COLO829 (cell line): ENCODE data around the gene ASB10.

ENCODE experiments used
- DNase-seq: peaks from one replicate; pipeline ENCODE4 v3.0.0; 2012; ENCODE audit warnings: low spot score

Gene ASB10, protein sequence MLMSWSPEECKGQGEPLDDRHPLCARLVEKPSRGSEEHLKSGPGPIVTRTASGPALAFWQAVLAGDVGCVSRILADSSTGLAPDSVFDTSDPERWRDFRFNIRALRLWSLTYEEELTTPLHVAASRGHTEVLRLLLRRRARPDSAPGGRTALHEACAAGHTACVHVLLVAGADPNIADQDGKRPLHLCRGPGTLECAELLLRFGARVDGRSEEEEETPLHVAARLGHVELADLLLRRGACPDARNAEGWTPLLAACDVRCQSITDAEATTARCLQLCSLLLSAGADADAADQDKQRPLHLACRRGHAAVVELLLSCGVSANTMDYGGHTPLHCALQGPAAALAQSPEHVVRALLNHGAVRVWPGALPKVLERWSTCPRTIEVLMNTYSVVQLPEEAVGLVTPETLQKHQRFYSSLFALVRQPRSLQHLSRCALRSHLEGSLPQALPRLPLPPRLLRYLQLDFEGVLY

DNA sequence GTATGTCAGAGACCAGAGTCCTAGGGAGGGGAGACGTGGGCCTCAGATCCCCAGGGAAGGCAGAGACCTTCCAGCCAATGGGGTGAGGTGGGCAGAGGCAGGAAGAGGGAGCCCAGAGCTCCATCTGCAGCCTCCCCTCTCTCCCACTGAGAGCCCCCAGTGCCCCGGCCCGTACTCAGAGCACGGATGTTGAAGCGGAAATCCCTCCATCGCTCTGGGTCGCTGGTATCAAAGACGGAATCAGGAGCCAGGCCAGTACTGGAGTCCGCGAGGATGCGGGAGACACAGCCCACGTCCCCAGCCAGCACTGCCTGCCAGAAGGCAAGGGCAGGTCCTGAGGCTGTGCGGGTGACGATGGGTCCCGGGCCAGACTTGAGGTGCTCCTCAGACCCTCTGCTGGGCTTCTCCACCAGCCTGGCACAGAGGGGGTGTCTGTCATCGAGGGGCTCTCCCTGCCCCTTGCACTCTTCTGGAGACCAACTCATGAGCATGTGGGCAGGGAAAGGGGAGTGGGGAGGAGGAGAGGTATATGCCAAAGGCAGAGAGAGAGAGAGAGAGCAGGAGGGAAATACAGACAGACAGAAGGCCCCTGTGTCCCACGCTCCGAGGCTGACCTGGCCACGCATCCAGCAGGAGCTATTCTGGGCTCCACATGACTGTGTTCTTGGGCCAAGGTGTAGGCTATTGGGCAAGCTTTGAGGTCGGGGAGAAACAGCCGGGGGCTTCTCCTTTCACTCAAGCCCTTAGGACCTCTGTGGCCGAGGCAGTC lies at the start of gene ASB10:
Gene ASB10, minus strand, starts transcription at position 611 of the 769 bp plus-strand sequence. Its CDS starts 120 bp downstream, at position 491.
- DNase-seq: no peak

DNA sequence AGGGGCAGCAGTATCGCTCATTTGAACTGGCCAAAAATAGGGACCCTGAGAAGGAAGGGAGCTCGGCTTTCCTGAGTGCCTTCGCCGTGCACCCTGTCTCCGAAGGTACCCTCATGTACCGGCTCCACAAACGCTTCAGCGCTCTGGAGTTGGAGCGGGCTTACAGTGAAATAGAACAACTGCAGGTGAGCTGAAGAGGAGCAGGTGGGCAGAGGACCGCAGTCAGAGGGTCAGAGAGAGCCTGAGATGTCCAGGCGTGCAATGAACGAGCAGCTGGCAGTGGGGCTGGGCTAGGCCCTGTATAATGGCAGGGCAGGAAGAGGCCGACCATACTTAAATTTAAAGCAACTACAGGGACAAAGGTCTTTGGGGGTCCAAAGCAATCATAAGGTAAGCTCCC lies 49.4 kb upstream of the ASB10 start:
- DNase-seq: no peak

DNA sequence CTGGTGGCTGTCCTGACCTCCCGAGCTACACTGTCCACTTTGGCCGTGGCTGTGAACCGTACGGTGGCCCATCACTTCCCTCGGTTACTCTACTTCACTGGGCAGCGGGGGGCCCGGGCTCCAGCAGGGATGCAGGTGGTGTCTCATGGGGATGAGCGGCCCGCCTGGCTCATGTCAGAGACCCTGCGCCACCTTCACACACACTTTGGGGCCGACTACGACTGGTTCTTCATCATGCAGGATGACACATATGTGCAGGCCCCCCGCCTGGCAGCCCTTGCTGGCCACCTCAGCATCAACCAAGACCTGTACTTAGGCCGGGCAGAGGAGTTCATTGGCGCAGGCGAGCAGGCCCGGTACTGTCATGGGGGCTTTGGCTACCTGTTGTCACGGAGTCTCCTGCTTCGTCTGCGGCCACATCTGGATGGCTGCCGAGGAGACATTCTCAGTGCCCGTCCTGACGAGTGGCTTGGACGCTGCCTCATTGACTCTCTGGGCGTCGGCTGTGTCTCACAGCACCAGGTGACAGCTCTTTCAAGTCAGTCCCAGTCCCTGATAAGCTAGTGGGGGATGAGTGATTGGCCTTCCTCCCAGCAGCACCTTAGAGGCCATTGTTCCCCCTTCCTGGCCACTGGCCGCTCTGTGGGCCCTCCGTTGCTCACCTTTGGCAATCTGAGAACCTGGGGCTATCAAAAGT lies 48.2 kb upstream of the ASB10 start:
- DNase-seq: no peak

DNA sequence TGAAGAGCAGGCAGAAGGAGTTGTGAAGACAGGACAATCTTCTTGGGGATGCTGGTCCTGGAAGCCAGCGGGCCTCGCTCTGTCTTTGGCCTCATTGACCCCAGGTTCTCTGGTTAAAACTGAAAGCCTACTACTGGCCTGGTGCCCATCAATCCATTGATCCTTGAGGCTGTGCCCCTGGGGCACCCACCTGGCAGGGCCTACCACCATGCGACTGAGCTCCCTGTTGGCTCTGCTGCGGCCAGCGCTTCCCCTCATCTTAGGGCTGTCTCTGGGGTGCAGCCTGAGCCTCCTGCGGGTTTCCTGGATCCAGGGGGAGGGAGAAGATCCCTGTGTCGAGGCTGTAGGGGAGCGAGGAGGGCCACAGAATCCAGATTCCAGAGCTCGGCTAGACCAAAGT lies 46.8 kb upstream of the ASB10 start:
- no peak for DNase-seq

DNA sequence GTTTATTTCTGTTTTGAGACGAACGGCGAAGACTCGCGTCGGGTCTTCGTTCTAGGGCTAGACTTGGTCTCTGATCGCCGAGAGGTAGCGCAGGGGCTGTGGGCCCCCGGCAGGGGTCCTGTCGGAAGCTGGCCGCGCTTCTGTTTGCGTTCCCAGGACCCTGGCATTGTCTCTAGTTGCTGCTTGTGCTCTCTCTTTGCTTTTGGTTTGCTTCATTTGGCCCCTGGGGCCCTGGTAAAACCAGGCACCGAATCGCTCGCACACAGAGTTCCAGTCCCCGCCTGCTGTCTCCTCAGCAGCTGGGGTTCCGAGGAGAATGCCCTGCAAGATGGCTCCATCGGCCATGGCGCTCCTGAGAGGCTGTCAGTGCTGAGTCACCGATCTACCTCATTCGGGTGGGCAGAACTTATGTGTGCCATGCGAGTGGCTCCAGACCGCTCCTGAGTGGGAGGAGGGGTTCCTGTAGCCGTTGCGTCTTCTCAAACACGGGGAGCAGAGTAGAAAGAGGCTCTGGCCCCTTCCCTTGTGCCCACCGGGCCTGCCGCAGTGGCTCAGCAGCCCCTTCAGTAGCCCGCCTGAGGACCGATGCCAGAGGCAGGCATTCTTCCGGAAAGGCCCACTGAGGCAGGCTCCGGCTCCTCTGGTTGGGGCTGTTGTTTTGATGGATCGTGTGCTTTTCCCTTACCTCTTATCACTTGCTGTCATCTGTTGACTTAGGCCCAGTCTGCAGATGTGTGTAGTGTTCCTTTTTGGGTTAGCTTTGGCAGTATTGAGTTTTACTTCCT lies 46.1 kb upstream of the ASB10 start:
- peak; percentile 47 for DNase-seq

DNA sequence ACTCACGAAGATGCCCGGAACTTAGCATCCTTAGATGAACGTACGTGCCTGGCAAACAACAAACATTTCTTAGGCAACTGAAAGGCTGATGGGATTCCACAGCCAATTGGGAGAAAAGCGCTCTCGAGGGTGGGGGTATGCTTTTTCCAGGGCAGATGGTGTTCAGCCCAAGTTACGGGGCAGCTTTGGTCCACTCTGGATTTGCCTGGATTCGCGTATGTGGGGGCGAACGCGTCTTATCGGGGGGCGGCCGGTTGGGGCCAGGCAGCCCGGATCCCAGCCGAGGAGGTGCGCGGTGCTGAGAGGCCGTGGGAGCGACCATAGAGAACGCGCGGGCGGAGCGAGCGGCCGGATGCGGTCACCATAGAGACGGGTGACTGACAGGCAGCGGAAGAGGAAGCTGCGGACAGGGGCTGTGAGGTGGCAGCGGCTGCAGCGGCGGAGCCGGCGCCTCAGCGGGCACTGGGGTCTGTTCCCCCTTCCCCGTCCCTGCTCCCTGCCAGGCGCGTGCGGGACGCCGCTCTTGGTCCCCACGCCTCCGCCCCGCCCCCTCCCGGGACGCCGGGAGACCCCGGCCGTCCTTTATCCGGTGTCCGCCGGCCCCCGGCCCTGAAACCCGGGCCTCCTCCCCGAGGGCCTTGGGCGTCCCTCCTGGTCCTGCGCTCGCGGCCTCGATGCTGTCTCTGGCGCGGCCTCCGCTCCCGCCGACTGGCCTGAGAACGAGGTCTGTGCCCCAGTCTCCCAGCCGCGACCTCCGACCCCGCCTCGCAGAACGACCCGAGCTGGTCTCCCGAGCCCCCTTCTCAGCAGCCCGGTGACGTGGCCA lies 45.3 kb upstream of the ASB10 start, which contains the start of gene CHPF2:
Gene CHPF2, plus strand, starts transcription at position 393 of the 826 bp plus-strand sequence. CDS start 1,529 bp downstream, outside the sequence.
- DNase-seq: peak; percentile 78

DNA sequence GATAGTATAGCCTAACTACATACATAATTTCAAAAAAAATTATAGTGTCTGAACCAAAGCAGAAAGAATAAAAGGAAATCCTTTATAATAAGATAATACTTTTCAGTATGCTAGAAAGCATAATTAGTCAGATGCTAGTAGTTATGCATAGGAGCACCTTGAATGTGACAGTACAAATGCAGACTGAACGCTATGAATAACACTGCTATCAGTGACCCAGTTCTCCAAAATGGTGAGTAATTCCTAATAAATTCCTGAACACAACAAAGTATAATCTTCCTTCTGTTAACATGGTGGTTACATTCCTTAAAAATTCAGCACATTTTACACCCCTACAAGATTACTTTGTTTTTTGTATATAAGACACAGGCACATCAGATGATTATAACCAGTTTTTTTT lies 44.0 kb upstream of the ASB10 start:
- no peak for DNase-seq

DNA sequence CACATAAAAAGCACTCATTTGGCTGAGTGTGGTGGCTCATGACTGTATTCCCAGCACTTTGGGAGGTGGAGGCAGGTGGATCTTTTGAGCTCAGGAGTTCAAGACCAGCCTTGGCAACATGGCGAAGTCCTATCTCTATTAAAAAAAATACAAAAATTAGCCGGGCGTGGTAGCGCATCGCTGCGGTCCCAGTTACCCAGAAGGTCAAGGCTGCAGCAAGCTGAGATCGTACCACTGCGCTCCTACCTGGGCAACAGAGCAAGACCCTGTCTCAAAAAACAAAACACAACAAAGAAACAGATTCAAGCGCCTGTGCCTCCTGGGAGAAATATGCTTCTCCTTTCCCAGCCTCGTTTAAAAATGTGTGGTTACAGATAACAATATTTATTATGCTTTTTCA lies 42.2 kb upstream of the ASB10 start:
- no peak for DNase-seq

DNA sequence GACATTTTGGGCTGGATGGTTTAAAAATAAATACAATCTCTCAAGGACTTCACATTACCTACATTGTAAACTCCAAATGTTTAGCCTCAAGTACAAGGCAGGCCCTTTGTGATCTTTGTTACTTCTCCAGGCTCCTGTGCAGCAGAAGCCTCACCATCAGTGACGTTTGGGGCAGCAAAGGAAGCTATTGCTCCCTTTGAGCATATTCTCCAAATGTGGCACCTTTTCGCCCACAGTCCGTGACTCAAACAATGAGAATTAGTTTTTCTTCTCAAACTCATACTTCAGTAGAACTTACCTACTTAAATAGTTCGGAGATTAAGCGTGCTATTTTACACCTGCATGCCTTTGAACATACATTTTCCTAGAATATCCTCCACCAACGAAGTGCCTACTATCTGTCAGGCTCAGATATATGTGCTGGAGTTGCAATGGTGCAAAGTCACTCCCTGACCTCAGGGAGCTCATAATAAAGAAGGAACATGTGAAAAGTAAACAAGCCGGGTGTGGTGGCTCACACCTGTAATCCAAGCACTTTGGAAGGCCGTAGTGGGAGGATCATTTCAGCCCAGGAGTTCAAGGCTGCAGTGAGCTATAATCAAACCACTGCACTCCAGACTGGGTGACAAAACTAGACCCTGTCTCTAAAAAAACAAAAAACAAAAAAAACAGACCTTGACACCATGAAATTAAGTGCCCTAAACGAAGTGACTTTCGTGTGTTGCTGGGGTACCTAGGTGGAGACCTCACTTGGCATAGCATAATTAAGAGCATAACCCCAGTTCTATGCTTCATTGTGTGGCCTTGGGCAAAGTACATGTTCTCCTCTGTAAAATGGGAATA lies 41.2 kb upstream of the ASB10 start:
- DNase-seq: no peak

DNA sequence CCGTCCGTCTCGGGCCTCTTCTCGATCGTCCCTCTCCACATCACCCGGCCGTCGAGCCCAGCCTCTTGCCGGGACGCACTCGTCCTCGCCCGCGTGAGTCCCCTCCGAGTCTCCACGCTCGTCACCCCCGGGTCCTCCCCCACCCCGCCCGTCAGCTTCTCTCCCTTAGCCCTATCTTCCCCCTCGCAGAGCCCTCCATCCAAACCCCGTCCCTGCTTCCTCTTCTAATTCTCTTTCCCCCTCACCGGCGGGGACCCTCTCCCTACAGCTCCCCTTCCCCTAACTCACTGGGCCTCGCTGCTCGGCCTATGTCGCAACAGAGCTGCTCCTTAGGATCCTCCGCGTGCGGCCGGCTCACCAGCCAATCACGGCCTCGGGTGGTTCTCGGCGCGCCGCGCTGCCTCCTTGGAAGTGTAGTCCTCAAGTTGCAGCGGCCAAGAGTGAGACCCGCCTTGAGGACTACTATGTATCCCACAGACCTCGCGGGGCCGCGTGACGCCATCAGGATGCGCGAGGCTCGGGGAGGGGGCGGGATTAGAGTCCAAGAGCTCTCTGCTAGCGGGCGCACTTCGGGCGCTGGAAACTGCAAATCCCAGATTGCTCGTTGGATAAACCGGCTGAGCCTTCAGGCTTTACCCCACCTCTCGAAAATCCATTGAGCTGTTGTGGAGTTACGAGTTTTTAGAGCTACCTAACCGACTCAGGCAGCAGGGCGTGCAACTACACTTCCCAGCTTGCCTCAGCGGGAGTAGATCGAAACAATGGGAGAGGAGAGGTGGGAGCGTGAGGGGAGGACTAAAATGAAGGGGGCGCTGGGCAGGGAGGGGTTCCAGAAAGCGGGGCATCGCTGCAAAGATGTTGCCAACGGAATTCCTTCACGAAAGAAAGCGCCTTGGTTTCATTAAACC lies 40.1 kb upstream of the ASB10 start, which contains the start of gene ABCF2:
Gene ABCF2, minus strand, starts transcription at position 331 of the 908 bp plus-strand sequence. CDS start 747 bp downstream, outside the sequence.
- peak; percentile 97 for DNase-seq

DNA sequence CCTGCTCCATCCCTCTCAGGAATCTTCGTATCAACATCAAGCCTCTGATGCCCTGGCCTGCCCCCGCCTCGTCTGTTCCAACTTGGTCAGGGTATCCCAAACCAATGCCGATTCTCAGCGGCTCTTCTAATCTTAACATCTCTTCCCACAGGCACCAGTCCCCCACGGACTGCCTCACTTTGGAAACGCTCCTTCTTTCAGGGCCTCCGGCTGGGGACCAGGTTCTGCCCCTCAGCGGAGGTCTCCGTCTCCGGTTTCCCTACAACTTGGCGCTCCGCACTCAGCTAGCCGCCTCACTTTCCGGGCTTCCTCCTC lies 39.5 kb upstream of the ASB10 start:
- DNase-seq: no peak

DNA sequence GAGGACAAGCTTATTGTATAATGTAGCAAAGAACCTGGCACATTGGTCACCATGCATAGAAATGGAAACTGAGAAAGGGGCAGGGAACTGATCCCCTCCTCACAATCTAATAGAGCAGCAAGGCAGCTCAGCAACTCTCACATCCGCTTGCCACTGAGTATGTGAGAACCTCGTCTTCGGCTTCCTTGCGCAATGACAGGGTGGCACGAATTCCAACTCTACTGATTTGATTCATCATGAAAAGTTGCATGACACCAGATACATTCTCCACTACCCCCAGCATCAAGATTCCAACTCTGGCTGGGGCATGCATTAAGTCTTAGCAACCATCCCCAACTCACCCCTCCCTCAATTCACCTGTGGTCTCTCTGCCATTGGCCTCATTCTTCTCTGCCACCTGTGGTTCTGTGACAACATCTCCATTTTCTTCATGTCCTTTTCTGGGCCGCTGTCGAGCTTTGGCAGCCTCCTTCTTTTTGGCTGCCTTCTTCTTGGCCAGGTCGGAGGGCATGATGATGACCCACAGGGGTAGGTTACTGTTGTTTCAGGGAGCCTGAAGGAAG lies 39.0 kb upstream of the ASB10 start:
- no peak for DNase-seq

DNA sequence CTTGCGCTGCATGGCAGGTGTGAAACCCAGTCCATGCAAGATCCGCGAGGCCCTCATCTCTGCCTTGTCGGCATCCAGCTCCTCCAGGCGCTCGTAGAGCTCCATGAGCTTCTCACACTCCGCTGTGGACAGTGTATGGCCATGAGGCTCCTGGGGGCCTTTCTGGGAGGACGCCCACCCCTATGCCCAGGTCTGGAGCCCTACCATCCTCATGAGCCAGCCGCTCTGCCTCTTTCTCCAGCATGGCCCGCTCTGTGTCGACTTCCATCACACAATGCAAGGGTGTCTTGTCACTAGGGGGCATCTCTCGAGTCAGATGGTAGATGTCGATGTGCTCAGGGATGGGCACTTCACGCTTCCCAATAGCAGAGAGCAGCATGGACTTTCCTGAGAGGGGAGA lies 36.7 kb upstream of the ASB10 start:
- no peak for DNase-seq

DNA sequence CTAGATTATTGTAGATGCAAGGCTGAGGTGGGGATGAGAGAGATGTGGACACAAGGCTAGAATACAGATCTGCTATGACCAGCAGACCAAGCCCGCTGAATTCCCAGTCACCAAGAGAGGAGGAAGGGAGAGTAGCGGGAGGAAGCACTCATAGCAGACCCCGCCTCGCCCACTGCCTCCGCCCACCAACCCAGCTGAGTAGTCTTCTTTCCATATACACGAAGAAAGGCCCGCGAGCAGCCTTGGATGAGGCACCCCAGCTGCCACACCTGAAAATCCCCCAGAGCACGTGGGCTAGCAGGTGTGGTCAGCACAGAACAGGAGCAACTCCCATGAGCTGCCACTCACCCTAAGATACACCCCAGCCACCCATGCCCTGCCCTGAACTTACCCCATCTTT lies 31.1 kb upstream of the ASB10 start:
- DNase-seq: no peak

DNA sequence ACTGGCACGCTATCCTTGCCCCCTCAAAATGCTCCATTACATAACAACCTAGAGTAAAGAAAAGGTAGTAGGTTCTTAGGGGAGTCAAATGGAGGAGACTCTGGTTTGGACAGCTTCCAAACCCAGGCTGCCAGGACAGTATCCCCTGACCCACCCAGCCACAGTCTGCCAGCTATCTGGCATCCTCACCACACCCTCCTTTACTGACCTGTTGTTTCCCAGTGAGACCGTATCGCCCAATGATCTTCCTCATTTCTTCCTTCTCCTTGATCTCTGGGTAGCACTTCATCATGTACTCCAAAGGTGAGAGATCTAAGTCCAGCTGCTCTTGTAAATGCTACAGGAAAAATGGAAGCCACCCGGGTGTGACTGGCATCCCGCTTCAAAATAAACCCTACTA lies 28.3 kb upstream of the ASB10 start:
- DNase-seq: no peak

DNA sequence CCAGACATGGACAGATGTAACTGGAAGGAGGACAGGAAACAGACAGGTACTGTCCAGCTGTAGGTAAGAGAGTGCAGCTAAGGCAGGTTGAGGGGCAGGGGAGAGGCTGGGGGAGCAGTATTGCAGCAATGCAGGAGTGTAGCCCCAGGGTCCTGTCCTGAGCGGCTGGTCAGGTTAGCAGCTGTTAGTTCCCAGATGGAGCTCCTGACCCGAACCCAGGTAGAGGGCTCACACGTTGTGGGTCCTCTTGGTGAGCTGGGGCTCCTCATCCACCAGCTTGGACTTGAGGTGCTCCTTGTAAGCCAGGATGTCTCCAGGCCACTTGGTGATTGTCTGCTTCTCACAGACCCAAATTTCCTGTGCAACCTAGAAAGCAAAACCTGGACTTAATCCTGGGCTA lies 26.8 kb upstream of the ASB10 start:
- no peak for DNase-seq

DNA sequence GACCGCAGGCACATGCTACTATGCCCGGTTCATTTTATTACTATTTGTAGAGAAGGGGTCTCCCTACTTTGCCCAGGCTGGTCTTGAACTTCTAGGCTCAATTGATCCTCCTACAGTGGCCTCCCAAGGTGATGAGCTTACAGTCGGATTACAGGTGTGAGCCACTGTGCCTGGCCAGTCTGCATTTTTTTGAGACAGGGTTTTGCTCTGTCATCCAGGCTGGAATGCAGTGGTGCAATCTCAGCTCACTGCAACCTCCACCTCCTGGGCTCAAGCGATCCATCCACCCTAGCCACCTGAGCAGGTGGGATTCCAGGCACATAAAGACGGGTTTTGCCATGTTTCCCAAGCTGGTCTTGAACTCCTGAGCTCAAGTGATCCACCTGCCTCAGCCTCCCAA lies 25.6 kb upstream of the ASB10 start:
- DNase-seq: no peak

DNA sequence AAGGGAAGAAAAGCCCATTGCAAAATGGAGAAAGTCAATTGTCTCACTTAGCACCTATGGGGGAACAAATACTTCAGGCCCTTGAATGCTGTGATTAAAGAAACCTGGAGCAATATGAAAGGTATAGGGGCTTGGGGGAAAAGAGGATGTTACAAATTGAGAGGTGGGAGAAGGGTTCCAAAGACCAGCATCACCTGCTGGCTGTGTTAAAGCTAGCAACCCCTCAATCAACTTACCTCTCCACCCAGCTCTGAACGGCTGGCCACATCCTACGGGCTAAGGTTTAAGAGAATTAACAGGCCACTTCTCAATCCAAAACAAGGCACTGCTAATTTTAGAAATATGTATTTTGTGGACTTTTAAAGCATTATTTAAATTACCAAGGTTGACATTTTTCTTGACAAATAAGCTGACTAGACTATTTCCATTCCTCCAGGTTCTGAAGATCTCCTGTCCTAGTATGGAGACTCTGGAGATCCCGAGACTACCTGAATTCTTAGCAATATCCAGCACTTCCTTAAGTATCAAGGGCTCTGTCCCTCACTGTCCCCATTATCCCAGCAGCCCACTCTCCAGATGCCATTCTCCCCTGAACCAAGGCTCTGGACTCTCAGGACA lies 24.2 kb upstream of the ASB10 start:
- no peak for DNase-seq
